Measurements from ENCODE around the gene CSTPP1. TPM values are rescaled to one million over a fixed set of nuclear protein-coding genes. Genes with fewer than 3 reads are reported as not detected.

CSTPP1 gene
- total RNA-seq, 4 donors from 2014 or later = 9.8 to 14.3 (median 11.1) TPM

DNA sequence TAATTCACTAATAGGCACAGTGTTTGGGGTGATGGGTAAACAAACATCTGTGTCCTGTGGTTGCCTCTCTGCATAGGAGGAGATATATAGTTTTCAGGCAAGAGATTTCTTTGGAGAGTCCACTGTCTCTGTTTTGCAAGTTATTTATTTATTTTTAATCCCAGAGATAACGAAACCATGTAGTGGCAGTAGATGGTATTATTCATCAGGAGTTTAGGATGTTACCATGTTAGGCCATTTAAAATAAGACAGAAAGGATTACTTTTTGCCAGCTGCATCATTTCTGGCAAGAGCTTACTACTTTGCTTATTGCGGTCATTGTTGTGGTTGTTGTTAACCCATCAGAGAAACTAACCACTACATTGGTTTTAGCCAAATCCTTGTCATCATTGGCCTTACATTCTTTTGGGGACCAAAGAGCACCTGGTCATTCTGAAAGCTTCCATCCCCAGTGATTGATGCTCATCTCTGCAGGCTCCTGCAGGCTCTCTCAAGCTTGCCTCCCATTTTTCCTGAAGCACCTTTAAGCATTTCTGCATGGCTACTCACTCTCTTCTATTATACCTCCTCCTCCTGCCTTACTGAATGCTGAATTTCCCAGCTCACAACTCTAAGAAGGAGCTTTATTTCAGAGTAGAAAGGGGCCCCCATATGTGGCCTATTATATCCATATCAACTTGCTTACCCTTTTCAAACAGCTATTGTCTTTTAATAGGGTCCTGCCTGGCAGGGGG, 84.4 kb downstream of the CSTPP1 start:
- ATAC-seq (ENCODE audit: low FRiP score) = no peak

DNA sequence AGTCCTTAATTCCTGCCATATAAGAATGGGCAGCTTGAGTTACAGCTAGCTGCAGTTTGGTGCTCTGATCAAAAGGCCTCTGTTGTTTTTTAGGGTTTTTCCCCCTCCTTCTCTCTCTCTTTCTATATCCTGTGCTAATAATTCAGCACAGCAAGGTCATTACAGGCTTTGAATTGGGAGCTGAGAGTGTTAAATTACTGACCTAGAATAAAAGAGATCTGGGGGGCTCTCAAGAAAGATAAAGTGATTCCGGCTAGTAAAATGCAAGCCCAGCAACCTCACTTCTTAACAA, 84.9 kb downstream of the CSTPP1 start:
- TF ChIP-seq, protein P1, sequence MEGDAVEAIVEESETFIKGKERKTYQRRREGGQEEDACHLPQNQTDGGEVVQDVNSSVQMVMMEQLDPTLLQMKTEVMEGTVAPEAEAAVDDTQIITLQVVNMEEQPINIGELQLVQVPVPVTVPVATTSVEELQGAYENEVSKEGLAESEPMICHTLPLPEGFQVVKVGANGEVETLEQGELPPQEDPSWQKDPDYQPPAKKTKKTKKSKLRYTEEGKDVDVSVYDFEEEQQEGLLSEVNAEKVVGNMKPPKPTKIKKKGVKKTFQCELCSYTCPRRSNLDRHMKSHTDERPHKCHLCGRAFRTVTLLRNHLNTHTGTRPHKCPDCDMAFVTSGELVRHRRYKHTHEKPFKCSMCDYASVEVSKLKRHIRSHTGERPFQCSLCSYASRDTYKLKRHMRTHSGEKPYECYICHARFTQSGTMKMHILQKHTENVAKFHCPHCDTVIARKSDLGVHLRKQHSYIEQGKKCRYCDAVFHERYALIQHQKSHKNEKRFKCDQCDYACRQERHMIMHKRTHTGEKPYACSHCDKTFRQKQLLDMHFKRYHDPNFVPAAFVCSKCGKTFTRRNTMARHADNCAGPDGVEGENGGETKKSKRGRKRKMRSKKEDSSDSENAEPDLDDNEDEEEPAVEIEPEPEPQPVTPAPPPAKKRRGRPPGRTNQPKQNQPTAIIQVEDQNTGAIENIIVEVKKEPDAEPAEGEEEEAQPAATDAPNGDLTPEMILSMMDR (IDR thresholded peaks at IDR 0.05) = no peak
- ATAC-seq (ENCODE audit: low FRiP score) = no peak
- DNase-seq (ENCODE audit: low spot score) = no peak

More for the DNA sequence above, 84.4 kb downstream of the CSTPP1 start:
- DNase-seq (ENCODE audit: low spot score) = no peak
- TF ChIP-seq, protein P1 (IDR thresholded peaks at IDR 0.05) = no peak

DNA sequence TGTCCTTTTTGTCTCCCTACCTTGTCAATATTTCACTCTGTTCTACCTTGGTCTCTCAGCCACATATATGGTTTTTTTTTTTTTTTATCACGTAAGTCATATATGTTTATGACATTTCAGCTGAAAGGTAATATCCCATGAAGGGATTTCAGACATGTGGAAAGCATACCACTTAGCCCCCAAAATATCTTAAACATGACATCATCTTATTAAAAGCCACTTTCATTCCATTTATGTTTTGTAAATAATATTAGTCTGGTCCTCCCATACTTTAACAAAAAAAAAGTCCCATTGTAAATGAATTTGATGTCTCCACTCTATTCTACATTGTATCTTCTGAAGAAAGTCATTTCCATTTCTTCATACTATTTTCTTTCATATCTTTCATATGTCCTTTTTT, 85.4 kb downstream of the CSTPP1 start:
- no peak for DNase-seq (ENCODE audit: low spot score)
- no peak for ATAC-seq (ENCODE audit: low FRiP score)
- TF ChIP-seq, protein P1 (IDR thresholded peaks at IDR 0.05) = no peak

DNA sequence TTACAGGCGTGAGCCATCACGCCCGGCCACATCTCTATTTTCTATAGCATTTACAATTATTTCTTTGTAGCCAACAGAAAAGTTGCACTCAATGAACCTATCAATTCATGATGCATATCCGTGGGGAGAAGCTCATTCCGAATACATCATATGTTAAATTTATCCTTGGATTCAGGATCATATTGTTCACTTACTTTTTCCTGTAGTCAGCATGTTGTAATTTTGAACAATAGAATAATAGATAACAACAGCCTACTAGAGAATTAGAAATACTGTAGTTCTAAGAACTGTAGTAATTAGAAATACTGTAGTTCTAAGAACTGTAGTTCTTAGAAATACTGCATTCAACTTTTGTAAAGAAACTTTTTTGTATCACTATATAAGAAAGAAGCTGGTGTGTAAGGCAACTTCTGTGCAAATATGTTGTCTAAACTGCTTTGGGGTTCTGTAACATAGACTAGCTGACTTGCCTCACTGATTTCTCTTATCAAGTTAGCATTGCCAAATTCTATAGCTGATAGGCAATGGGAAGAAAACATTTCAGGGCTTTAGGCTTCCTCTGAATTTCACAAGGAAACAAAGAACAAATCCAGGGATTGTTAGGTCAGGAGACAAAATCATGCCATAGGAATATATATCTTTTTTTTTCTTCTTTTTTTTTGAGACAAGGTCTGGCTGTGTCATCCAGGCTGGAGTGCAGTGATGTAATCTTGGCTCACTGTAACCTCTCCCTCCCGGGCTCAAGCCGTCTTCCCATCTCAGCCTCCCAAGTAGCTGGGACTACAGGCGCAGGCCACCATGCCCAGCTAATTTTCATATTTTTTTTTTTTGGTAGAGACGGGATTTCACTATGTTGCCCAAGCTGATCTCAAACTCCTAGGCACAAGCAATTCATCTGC, 91.9 kb downstream of the CSTPP1 start:
- TF ChIP-seq, protein P1 (IDR thresholded peaks at IDR 0.05) = no peak
- DNase-seq (ENCODE audit: low spot score) = no peak
- no peak for ATAC-seq (ENCODE audit: low FRiP score)

DNA sequence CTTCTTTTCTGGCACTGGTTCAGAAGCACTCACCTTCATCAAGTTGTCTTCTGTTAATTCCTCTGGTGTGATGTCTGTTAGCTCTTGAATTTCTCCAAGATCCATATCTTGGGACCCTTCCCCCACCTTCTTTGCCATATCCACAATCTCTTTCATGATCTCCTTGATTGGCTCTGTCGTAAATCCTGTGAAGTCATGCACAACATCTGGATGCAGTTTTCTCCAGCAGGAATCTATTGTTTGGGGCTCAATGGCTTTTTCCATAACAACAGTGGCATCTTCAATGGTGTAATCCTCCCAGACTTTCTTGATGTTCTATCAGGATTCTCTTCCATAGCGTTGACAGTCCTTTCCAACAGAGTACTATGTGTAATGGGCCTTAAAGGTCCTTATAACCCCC, 96.9 kb downstream of the CSTPP1 start:
- TF ChIP-seq, protein P1 (IDR thresholded peaks at IDR 0.05) = no peak
- no peak for DNase-seq (ENCODE audit: low spot score)
- ATAC-seq (ENCODE audit: low FRiP score) = no peak

DNA sequence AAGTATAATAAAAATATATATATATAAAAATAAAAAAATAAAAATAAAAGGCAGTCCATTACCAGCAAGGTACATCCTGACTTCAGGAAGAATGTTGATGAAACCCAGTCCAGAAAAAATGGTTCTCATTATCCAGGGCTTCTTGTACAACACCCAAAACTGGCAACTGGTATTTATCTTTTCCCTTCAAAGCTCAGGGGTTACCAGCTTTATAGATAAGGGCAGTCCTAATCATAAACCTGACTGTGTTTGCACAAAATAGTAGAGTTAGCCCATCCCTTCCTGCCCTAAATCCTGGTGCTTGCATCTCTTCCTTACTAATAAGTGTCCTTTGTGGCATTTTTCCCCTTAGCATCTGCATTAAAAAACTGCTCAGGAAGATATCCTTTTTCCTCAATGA, 97.5 kb downstream of the CSTPP1 start:
- no peak for ATAC-seq (ENCODE audit: low FRiP score)
- TF ChIP-seq, protein P1 (IDR thresholded peaks at IDR 0.05) = no peak

More for the DNA sequence above, 97.5 kb downstream of the CSTPP1 start:
- DNase-seq (ENCODE audit: low spot score) = no peak
